Peyer's patch (tissue), 4 donors: ENCODE measurements around the gene SNCB. TPM values are rescaled to one million over a fixed set of nuclear protein-coding genes. Genes with fewer than 3 reads are reported as not detected.
"Not testable (repeated sequence)": the region's sequence is repeated elsewhere in the genome, so short reads cannot be mapped to it uniquely, and the experiment has no call there.

Experiments used
- DNase-seq, 3 donors: peaks; one replicate each; pipeline ENCODE4 v3.0.0-alpha.2; 2017 to 2019
- H3K27ac ChIP-seq, 4 donors: fragments of 200-600 bp; sonication (generic); one replicate each; pipeline ENCODE4 v1.5.1; 2016 to 2019
- H3K27me3 ChIP-seq, 2 donors: fragments of 200-600 bp; sonication (generic); one replicate each; pipeline ENCODE4 v1.5.1; 2019
- H3K36me3 ChIP-seq, 3 donors: fragments of 200-600 bp; sonication (generic); one replicate each; pipeline ENCODE4 v1.5.1; 2016 to 2019
- H3K4me1 ChIP-seq, 4 donors: fragments of 200-600 bp; sonication (generic); one replicate each; pipeline ENCODE4 v1.5.1; 2016 to 2019
- H3K4me3 ChIP-seq, 4 donors: fragments of 200-600 bp; sonication (generic); 1 replicate in 3 of 4; 2 replicates in 1 of 4; pipeline ENCODE4 v1.5.1; 2016 to 2019; ENCODE audit warnings: mild to moderate bottlenecking in 1 of 4
- H3K9me3 ChIP-seq, 4 donors: fragments of 200-600 bp; sonication (generic); one replicate each; pipeline ENCODE4 v1.5.1; 2016 to 2019; ENCODE audit warnings: mild to moderate bottlenecking in 1 of 4
- CTCF ChIP-seq, 6 experiments: fragments of 450-650 bp in 4 of 6; fragments of 200-600 bp in 2 of 6; sonication (generic) in 1 of 6; IDR thresholded peaks; one replicate each; pipeline ENCODE4 v1.5.1; 2017 to 2019; ENCODE audit warnings: antibody characterized with exemption in 6 of 6, mild to moderate bottlenecking in 3 of 6, moderate library complexity in 1 of 6
- POLR2A ChIP-seq, 2 donors: fragments of 450-650 bp; IDR thresholded peaks; one replicate each; pipeline ENCODE4 v1.5.1; 2017; ENCODE audit warnings: antibody characterized with exemption in 2 of 2, mild to moderate bottlenecking in 2 of 2, moderate library complexity in 2 of 2
- total RNA-seq, 4 donors: library from RNA; depleted of rRNA; stranded (reverse); fragments of >200 nt; gene quantifications; one replicate each; pipeline ENCODE4 v1.1.0, GENCODE V29; 2016

Gene SNCB
- total RNA-seq, 4 donors from 2014 or later: not detected

GRCh38 chr5:176595386-176595943, 34.9 kb downstream of the SNCB start:
- Histone ChIP-seq H3K9me3 (no peaks in the 10 kb centered on the region), H3K4me1 (peaks cover 0 to 11% (median 3%) of the 10 kb centered on the region in 4 donors), H3K27ac (no peak overlapping the region), H3K4me3 (no peak overlapping the region), H3K36me3 (peaks cover 0 to 16% (median 0%) of the 10 kb centered on the region in 3 donors), H3K27me3 (no peaks in the 10 kb centered on the region)
- TF ChIP-seq CTCF (IDR thresholded peaks at IDR 0.05) (no peak), POLR2A (IDR thresholded peaks at IDR 0.05) (no peak)
- no peak for DNase-seq

GRCh38 chr5:176594554-176594953, 35.8 kb downstream of the SNCB start:
- no peak for TF ChIP-seq CTCF (IDR thresholded peaks at IDR 0.05)
- TF ChIP-seq POLR2A (IDR thresholded peaks at IDR 0.05): no peak
- Histone ChIP-seq H3K4me1 (peaks cover 0 to 11% (median 3%) of the 10 kb centered on the region in 4 donors), H3K36me3 (peaks cover 0 to 25% (median 0%) of the 10 kb centered on the region in 3 donors), H3K4me3 (no peak overlapping the region), H3K27me3 (no peaks in the 10 kb centered on the region), H3K27ac (no peak overlapping the region), H3K9me3 (no peaks in the 10 kb centered on the region)
- DNase-seq: no peak

GRCh38 chr5:176593273-176593869, 37.0 kb downstream of the SNCB start:
- Histone ChIP-seq H3K27me3 (no peaks in the 10 kb centered on the region), H3K9me3 (no peaks in the 10 kb centered on the region), H3K4me3 (no peak overlapping the region), H3K27ac (no peak overlapping the region), H3K4me1 (peaks cover 0 to 11% (median 3%) of the 10 kb centered on the region in 4 donors), H3K36me3 (peaks cover 0 to 30% (median 0%) of the 10 kb centered on the region in 3 donors)
- TF ChIP-seq POLR2A (IDR thresholded peaks at IDR 0.05): no peak
- no peak for TF ChIP-seq CTCF (IDR thresholded peaks at IDR 0.05)
- no peak for DNase-seq

- peaks cover 0 to 11% (median 3%) of the 10 kb centered on the region in 4 donors for H3K4me1 ChIP-seq
- no peaks in the 10 kb centered on the region for H3K9me3 ChIP-seq
- DNase-seq: no peak
- no peaks in the 10 kb centered on the region for H3K27me3 ChIP-seq
- TF ChIP-seq POLR2A (IDR thresholded peaks at IDR 0.05) (no peak), CTCF (IDR thresholded peaks at IDR 0.05) (no peak)
- peaks cover 0 to 30% (median 0%) of the 10 kb centered on the region in 3 donors for H3K36me3 ChIP-seq
- H3K4me3 ChIP-seq: no peak overlapping the region
- H3K27ac ChIP-seq: no peak overlapping the region
Observed at GRCh38 chr5:176592573-176592972, 37.8 kb downstream of the SNCB start.

GRCh38 chr5:176591667-176592066, 38.7 kb downstream of the SNCB start:
- DNase-seq, H3K9me3 ChIP-seq, H3K27ac ChIP-seq, H3K4me1 ChIP-seq, H3K4me3 ChIP-seq, H3K27me3 ChIP-seq: not testable (repeated sequence)
- peaks cover 0 to 33% (median 0%) of the 10 kb centered on the region in 3 donors for H3K36me3 ChIP-seq

- Histone ChIP-seq H3K4me1 (no peaks in the 10 kb centered on the region), H3K27ac (no peak overlapping the region), H3K4me3 (no peak overlapping the region), H3K36me3 (peaks cover 0 to 41% (median 0%) of the 10 kb centered on the region in 3 donors), H3K27me3 (no peaks in the 10 kb centered on the region), H3K9me3 (peaks cover 0 to 8% (median 0%) of the 10 kb centered on the region in 4 donors)
- no peak for DNase-seq
- no peak for TF ChIP-seq CTCF (IDR thresholded peaks at IDR 0.05)
- no peak for TF ChIP-seq POLR2A (IDR thresholded peaks at IDR 0.05)
Observed at GRCh38 chr5:176590035-176590717, 40.2 kb downstream of the SNCB start.
